ENCODE results near the gene SENP6.

GRCh38 chr6:75747152-75747992 is 145.7 kb downstream of the SENP6 start:
- TF ChIP-seq CTCF (IDR thresholded peaks at IDR 0.05; ENCODE audit: poor library complexity) (no peak), EZH2 (IDR thresholded peaks at IDR 0.05; ENCODE audit: borderline replicate concordance) (no peak)

All from hepatocyte (in vitro differentiated cells).